Transverse colon (tissue), 4 donors: ENCODE results near the gene ZSWIM2. TPM values are rescaled to one million over a fixed set of nuclear protein-coding genes. Genes with fewer than 3 reads are reported as not detected.
A peak's percentile ranks its signal among the peaks of the same experiment; 100 is the strongest.

Experiments used
- DNase-seq: peaks from one replicate; pipeline ENCODE4 v3.0.0-alpha.2; 2019
- H3K27ac ChIP-seq, 4 donors: fragments of 200-600 bp; sonication (generic); 2 replicates each; pipeline ENCODE4 v1.5.1; 2016 to 2018; ENCODE audit warnings: inconsistent platforms in 4 of 4
- H3K27me3 ChIP-seq: fragments of 200-600 bp; sonication (generic); 2 replicates; pipeline ENCODE4 v1.5.1; 2017; ENCODE audit warnings: inconsistent platforms
- H3K36me3 ChIP-seq, 4 donors: fragments of 200-600 bp; sonication (generic); 2 replicates each; pipeline ENCODE4 v1.5.1; 2017 to 2019; ENCODE audit warnings: inconsistent platforms in 4 of 4
- H3K4me1 ChIP-seq, 4 donors: fragments of 200-600 bp; sonication (generic); 2 replicates each; pipeline ENCODE4 v1.5.1; 2017 to 2020; ENCODE audit warnings: inconsistent platforms in 4 of 4
- H3K4me3 ChIP-seq, 4 donors: fragments of 200-600 bp; sonication (generic); 1 replicate in 1 of 4; 2 replicates in 3 of 4; pipeline versions ENCODE4 v1.5.1 to v1.6.1; 2017 to 2019; ENCODE audit warnings: inconsistent platforms in 4 of 4
- H3K9me3 ChIP-seq, 2 donors: fragments of 200-600 bp; sonication (generic); 2 replicates each; pipeline ENCODE4 v1.5.1; 2017 to 2019; ENCODE audit warnings: inconsistent platforms in 2 of 2
- EP300 ChIP-seq: sonication (generic); formaldehyde crosslinking; IDR thresholded peaks from one replicate; pipeline ENCODE4 v1.6.1; 2017; ENCODE audit warnings: antibody characterized with exemption, low read depth
- POLR2A ChIP-seq: fragments of 450-650 bp; IDR thresholded peaks from one replicate; pipeline ENCODE4 v1.6.1; 2016; ENCODE audit warnings: antibody characterized with exemption, mild to moderate bottlenecking, moderate library complexity
- POLR2AphosphoS5 ChIP-seq, 3 donors: sonication (generic); formaldehyde crosslinking; IDR thresholded peaks; one replicate each; pipeline ENCODE4 v1.6.1; 2016; ENCODE audit warnings: antibody characterized with exemption in 3 of 3
- WGBS, 2 donors: methylation state at CpG; one replicate each; pipeline ENCODE4 v1.1.5; 2018; ENCODE audit warnings: low coverage in 1 of 2; 5-methylcytosine and 5-hydroxymethylcytosine counted together
- in situ Hi-C, 4 donors: fragments of 200-750 bp; cut with MboI; loops; one replicate each; pipeline versions ENCODE4 v1.15.0 to v1.15.1; 2017; ENCODE audit warnings: low sequenced_read_pairs in 3 of 4, low pct_ligation_motif_present in 1 of 4, low pct_unique_long_range_greater_than_20kb in 1 of 4
- intact Hi-C: fragments of 100-400 bp; cut with DNase I; formaldehyde crosslinking; loops from one replicate; pipeline ENCODE4 v1.15.1; 2023; ENCODE audit warnings: low total_unique reads
- total RNA-seq, 4 donors: library from RNA; depleted of rRNA; stranded (reverse); fragments of >200 nt; gene quantifications; one replicate each; pipeline ENCODE4 v1.1.0, GENCODE V29; 2016
- TF ChIP-seq, protein P1 (sequence below), 5 experiments: fragments of 200-600 bp in 3 of 5; fragments of 450-650 bp in 2 of 5; sonication (generic) in 3 of 5; IDR thresholded peaks; 1 replicate in 2 of 5; 2 replicates in 3 of 5; pipeline ENCODE4 v1.5.1; 2016 to 2017; ENCODE audit warnings: antibody characterized with exemption in 5 of 5, inconsistent platforms in 3 of 5, mild to moderate bottlenecking in 2 of 5, moderate library complexity in 1 of 5

The ZSWIM2 gene
- total RNA-seq, 4 donors from 2014 or later: not detected

DNA sequence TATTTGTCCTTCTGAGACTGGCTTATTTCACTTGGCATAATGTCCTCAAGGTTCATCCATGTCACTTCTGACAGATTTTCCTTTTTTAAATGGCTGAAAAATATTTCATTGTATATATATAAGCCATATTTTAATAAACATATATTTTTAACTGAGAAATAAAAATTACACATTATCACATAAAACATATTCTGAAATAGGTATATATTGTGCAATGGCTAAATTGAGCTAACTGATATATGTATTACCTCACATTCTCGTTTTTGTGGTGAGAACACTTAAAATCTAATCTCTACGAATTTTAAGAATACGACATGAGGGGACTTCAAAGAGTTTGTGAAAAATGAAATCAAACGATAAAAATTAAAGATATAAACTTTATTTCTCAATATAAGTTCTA lies 25.7 kb upstream of the ZSWIM2 start:
- DNase-seq: no peak
- in situ Hi-C loops: loop anchor here in 3 of 4 donors (25.0 kb wide), 2 partner anchors 563 to 588 kb away; partner anchors contain the start of gene CALCRL (in 2 of the 3)
- TF ChIP-seq, protein P1, sequence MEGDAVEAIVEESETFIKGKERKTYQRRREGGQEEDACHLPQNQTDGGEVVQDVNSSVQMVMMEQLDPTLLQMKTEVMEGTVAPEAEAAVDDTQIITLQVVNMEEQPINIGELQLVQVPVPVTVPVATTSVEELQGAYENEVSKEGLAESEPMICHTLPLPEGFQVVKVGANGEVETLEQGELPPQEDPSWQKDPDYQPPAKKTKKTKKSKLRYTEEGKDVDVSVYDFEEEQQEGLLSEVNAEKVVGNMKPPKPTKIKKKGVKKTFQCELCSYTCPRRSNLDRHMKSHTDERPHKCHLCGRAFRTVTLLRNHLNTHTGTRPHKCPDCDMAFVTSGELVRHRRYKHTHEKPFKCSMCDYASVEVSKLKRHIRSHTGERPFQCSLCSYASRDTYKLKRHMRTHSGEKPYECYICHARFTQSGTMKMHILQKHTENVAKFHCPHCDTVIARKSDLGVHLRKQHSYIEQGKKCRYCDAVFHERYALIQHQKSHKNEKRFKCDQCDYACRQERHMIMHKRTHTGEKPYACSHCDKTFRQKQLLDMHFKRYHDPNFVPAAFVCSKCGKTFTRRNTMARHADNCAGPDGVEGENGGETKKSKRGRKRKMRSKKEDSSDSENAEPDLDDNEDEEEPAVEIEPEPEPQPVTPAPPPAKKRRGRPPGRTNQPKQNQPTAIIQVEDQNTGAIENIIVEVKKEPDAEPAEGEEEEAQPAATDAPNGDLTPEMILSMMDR (IDR thresholded peaks at IDR 0.05): no peak
- no peak for TF ChIP-seq EP300
- no peak for TF ChIP-seq POLR2A
- no peak for TF ChIP-seq POLR2AphosphoS5 (IDR thresholded peaks at IDR 0.05)
- no peak overlapping the region for H3K27ac ChIP-seq
- intact Hi-C loops: no loop called here
- H3K9me3 ChIP-seq: no peaks in the 10 kb centered on the region
- 82 to 87% methylated on average over 4 of the region's 4 CpGs for WGBS, 2 donors
- H3K36me3 ChIP-seq: no peaks in the 10 kb centered on the region
- no peaks in the 10 kb centered on the region for H3K4me1 ChIP-seq
- H3K4me3 ChIP-seq: no peak overlapping the region
- H3K27me3 ChIP-seq: no peaks in the 10 kb centered on the region

DNA sequence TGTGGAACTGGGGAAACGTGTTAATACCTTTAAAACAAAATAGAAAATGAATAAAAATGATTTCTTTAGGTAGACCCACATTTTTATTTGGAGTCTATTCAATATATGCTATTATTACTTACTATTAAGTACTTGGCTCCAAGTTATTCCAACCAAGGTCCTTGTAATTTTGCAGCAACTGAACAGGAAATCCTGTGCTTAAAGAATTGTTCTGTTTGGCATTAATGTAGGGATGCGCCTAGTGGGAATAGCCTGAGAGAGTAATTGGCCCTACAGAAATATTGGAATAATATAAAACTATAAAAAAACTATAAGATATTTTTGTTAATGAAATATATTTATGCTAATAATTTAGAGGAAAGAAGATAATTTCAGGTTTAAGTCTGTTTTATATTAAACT lies 22.9 kb upstream of the ZSWIM2 start:
- in situ Hi-C loops (loop anchor here in 3 of 4 donors (25.0 kb wide), 2 partner anchors 565 to 590 kb away; partner anchors contain the start of gene CALCRL (in 2 of the 3)), intact Hi-C loops (no loop called here)
- DNase-seq: no peak
- no peak overlapping the region for H3K4me3 ChIP-seq
- H3K9me3 ChIP-seq: no peaks in the 10 kb centered on the region
- 58 to 60% methylated on average over 2 of the region's 2 CpGs for WGBS, 2 donors
- TF ChIP-seq POLR2AphosphoS5 (IDR thresholded peaks at IDR 0.05): no peak
- no peak for TF ChIP-seq POLR2A
- TF ChIP-seq, protein P1 (IDR thresholded peaks at IDR 0.05): no peak
- TF ChIP-seq EP300: no peak
- H3K4me1 ChIP-seq: no peaks in the 10 kb centered on the region
- H3K27me3 ChIP-seq: no peaks in the 10 kb centered on the region
- H3K36me3 ChIP-seq: no peaks in the 10 kb centered on the region
- H3K27ac ChIP-seq: no peak overlapping the region

DNA sequence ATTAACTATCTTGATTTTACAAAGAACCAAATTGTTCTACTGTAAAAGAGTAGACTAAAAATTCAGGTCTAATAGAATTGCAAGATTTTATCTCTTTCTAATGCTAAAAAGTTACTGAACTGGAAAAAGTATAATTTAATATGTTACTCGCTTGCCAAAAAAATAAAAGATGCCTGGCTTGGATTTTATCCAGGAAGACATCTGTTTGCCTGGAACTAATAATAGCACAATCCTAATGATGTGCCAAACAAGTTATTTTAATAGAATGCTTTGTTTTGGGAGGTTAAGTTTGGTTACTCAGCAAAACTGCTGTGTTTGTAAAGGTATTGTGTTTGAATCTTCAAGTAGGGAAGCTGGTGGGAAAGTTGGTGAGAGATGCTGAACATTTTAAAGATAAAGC lies 19.4 kb upstream of the ZSWIM2 start:
- intact Hi-C loops: no loop called here
- DNase-seq: no peak
- TF ChIP-seq POLR2A (no peak), EP300 (no peak), POLR2AphosphoS5 (IDR thresholded peaks at IDR 0.05) (no peak)
- TF ChIP-seq, protein P1 (IDR thresholded peaks at IDR 0.05): no peak
- no peaks in the 10 kb centered on the region for H3K9me3 ChIP-seq
- in situ Hi-C loops: loop anchor here (10.0 to 25.0 kb wide), 3 partner anchors 569 to 594 kb away; partner anchors contain the start of gene CALCRL (in 2 of the 4)
- no peaks in the 10 kb centered on the region for H3K27me3 ChIP-seq
- H3K4me1 ChIP-seq: no peaks in the 10 kb centered on the region
- 50 to 70% methylated on average over 1 of the region's 1 CpG for WGBS, 2 donors
- H3K36me3 ChIP-seq: no peaks in the 10 kb centered on the region
- H3K27ac ChIP-seq: no peak overlapping the region
- H3K4me3 ChIP-seq: no peak overlapping the region

DNA sequence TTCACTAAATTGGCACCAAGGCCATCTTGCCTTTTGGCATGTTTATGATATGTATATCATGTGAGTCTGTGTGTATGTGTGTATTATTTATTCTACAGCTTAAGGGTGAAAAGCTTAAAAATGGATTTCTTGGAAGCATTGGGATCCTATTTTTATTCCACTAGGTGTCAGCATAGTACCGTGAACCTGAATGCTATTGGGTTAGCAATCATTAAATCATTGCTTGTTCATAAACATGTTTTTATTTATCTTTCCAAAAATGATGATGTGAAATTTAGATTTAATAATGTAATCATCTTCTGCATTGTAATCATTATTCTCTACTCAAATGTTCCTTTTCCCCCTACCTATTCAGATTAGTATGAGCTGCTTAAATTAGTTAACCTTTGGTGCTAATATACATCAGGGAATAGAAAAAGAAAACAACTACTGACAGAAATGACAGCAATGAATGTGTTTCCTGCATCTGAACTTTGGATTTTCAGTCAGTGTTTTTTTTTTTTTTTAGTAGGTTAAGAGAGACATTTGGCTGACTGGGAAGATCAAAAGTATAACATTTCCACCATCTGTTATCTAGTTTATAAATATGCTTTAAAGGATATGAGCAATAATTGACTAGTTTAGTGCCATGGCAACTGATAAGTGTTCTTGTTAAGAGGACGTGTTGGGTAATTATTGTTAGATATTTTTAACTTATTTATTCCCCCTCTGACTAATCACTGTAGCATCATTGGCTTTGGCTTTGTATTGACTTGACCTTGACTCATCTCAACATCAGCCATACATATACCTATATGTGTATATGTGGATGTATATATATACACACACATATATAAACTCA lies 14.1 kb upstream of the ZSWIM2 start:
- no peak overlapping the region for H3K27ac ChIP-seq
- no peak overlapping the region for H3K4me3 ChIP-seq
- intact Hi-C loops (no loop called here), in situ Hi-C loops (loop anchor here (10.0 to 25.0 kb wide), 3 partner anchors 574 to 599 kb away; partner anchors contain the start of gene CALCRL (in 2 of the 4))
- no peak for TF ChIP-seq EP300
- TF ChIP-seq, protein P1 (IDR thresholded peaks at IDR 0.05): peak; percentile 47 to 57 (median 52)
- H3K9me3 ChIP-seq: no peaks in the 10 kb centered on the region
- WGBS, 2 donors: 0 to 6% methylated on average over 2 of the region's 2 CpGs
- H3K36me3 ChIP-seq: no peaks in the 10 kb centered on the region
- DNase-seq: no peak
- no peaks in the 10 kb centered on the region for H3K27me3 ChIP-seq
- no peaks in the 10 kb centered on the region for H3K4me1 ChIP-seq
